ENCODE results near the gene AFF3.

AFF3 gene

GRCh38 chr2:99854236-99854852 is 288.0 kb downstream of the AFF3 start:
- DNase-seq (ENCODE audit: low read depth): no peak

- DNase-seq (ENCODE audit: low read depth): no peak
Measured at GRCh38 chr2:99852956-99853355, 289.4 kb downstream of the AFF3 start.

- DNase-seq (ENCODE audit: low read depth): no peak
Measured at GRCh38 chr2:99852376-99852934, 289.9 kb downstream of the AFF3 start.

GRCh38 chr2:99851811-99852210 is 290.6 kb downstream of the AFF3 start:
- DNase-seq (ENCODE audit: low read depth): no peak

GRCh38 chr2:99851089-99851488 is 291.3 kb downstream of the AFF3 start:
- DNase-seq (ENCODE audit: low read depth): no peak

- no peak for DNase-seq (ENCODE audit: low read depth)
Measured at GRCh38 chr2:99850084-99850710, 292.2 kb downstream of the AFF3 start.

- no peak for DNase-seq (ENCODE audit: low read depth)
Measured at GRCh38 chr2:99846462-99847107, 295.8 kb downstream of the AFF3 start.

- DNase-seq (ENCODE audit: low read depth): no peak
Measured at GRCh38 chr2:99845296-99845695, 297.1 kb downstream of the AFF3 start.

- DNase-seq (ENCODE audit: low read depth): no peak
Measured at GRCh38 chr2:99842451-99842850, 299.9 kb downstream of the AFF3 start.

- no peak for DNase-seq (ENCODE audit: low read depth)
Measured at GRCh38 chr2:99841749-99842148, 300.6 kb downstream of the AFF3 start.

- DNase-seq (ENCODE audit: low read depth): no peak
Measured at GRCh38 chr2:99840831-99841230, 301.6 kb downstream of the AFF3 start.

- no peak for DNase-seq (ENCODE audit: low read depth)
Measured at GRCh38 chr2:99836690-99837605, 305.4 kb downstream of the AFF3 start.

- no peak for DNase-seq (ENCODE audit: low read depth)
Measured at GRCh38 chr2:99834426-99834825, 308.0 kb downstream of the AFF3 start.

- no peak for DNase-seq (ENCODE audit: low read depth)
Measured at GRCh38 chr2:99833586-99834201, 308.7 kb downstream of the AFF3 start.

GRCh38 chr2:99832926-99833325 is 309.5 kb downstream of the AFF3 start:
- DNase-seq (ENCODE audit: low read depth): no peak

- no peak for DNase-seq (ENCODE audit: low read depth)
Measured at GRCh38 chr2:99831772-99832171, 310.6 kb downstream of the AFF3 start.

- DNase-seq (ENCODE audit: low read depth): no peak
Measured at GRCh38 chr2:99827296-99827999, 314.9 kb downstream of the AFF3 start.

GRCh38 chr2:99825630-99826029 is 316.8 kb downstream of the AFF3 start:
- DNase-seq (ENCODE audit: low read depth): no peak

GRCh38 chr2:99824758-99825157 is 317.6 kb downstream of the AFF3 start:
- DNase-seq (ENCODE audit: low read depth): no peak

- DNase-seq (ENCODE audit: low read depth): no peak
Measured at GRCh38 chr2:99822474-99823207, 319.7 kb downstream of the AFF3 start.

Data from activated T-helper 9 cell treated with anti-CD3 and anti-CD28 coated beads, Interleukin-2, amount 50 U/mL, for 16 hours (primary cell).